NCI-H226 (cell line): Measurements from ENCODE around the gene E2F7.

Experiments used
- DNase-seq: peaks from one replicate; pipeline ENCODE4 v3.0.0-alpha.2; 2015

The E2F7 gene

DNA sequence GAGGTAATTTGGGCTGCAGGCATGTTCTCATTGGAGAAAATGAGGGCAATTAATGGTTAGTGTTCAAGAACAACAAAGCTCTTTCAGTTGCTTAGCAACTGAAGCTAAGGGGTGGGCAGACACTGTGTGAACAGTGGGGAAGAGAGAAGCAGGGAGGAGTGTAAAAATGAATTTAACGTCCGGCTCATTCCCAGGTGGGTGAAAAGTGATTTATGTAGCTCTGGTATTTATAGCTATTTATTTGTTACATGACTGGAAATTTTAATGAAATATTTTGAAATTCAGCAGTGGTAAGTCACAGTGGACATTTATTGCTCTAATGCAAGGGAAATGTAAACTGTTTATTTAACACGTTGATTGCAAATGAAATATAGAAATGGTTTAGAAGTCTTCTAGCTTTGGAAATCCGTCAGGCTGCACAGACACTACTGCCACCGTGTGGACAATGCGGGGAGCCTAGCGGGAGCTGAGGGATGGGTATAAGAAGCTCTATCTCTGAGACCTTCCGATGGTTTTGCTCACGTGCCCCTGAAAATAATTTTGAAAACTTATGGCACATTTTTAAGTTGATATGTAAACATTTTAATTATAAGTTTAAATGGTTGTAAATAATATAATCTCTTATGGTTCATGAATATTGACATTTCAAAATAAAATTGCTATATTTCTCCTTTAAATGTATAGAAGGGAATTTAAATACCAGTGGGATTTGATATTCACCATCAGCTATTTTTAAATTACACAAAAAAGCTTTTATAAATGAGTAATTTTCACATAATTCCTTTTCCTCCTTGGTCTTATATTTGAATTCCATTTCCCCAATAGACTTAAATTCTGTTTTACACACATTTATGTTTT is 54.4 kb downstream of the E2F7 start:
- DNase-seq = peak; percentile 59

DNA sequence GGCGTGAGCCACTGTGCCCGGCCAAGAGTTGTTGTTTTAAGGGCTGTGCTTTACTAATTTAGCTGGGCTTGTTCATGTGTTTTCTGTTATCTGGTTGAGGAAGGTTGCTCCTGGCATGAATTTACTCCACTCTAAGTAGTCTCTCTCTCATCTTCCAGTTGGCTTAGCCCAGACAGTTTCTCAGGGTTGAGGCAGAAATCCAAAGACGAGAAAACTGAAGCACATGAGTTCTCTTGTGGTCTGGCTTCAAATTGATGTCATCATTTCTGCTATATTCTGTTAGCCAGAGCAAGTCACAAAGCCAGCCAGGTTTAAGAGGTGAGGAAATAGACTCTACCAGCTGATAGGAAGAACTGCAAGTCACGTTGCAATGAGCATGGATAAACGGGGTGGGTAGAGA is 57.9 kb downstream of the E2F7 start:
- no peak for DNase-seq

DNA sequence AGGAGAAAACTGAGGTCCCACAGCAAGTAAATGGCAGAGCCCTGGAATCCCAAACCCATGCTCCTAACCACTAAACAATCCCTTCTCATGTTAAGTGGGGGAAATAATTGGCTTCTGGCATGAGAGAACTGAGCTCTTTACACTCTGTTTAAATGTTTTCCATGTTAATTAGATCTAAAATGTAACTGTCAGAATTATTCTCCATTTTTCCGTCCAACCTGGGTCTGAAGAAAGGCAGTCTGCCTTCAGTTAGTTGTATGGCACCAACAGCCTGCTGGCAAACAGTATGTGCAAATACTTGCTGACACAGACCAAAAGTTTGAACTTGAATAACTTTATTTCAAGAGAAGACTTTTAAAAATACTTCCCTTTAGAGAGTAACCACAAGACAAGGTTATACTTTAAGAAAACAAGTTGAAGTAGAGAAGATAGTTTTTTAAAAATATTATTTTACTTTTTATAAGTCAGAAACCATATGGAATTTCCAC is 59.7 kb downstream of the E2F7 start:
- DNase-seq = no peak

DNA sequence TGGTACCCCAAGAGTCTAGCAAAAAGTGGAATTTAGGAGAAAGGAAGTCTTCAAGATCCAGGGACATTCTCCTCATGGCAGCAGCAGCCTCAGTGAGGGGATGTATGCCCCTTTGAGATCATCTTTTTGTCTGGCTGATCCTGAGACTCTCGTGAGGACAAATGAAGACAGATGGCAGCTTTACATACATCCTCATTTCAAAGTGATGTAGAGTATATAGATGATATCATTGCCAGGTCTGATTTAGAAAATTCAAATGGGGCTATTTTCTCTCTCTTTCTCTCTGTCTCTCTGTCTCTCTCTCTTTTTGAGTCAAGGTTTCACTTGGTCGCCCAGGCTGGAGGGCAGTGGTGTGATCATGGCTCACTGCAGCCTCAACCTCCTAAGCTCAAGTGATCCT is 61.5 kb downstream of the E2F7 start:
- DNase-seq = no peak

DNA sequence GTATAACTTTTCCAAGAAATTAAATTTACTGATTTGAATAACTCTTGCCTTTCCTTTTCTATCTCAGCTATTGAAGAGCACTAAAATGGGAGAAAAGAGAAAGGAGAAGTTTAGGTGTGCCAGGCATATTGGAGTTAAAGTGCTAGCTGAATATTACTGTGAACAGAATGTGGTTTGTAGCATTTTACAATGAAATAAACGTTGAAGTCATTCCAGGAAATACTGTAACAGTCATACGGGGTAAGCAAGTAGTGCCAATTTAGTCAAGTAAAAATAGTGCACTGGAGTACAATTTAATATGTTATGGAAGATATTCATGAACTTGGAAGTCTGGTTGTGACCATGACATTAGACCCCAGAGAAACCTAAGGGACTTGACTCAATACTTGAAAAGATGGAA is 62.1 kb downstream of the E2F7 start:
- no peak for DNase-seq

DNA sequence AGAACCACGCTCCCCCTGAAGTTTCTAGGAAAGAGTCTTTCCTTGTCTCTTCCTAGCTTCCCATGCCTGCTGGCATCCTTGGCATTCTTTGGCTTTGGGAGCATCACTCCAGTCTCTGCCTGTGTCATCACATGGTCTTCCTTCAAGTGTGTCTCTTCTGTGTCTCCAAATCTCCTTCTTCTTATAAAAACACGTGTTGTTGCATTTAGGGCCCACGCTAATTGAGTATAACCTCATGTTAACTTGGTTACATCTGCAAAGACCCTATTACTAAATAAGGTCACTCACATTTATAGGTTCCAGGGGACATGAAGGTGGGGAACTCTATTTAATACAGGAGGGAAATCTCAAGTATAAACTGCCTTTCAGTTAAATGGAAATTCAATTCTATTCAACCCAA is 63.0 kb downstream of the E2F7 start:
- DNase-seq = no peak

DNA sequence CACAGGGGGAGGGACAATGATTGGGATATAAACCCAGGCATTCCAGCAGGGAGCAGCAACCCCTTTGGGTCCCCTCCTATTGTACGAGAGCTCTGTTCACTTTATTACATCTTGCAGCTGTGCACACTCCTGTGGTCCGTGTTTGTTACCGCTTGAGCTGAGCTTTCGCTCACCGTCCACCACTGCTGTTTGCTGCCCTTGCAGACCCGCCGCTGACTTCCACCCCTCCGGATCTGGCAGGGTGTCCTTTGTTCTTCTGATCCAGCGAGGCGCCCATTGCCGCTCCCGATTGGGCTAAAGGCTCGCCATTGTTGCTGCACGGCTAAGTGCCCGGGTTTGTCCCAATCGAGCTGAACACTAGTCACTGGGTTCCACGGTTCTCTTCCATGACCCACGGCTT is 64.1 kb downstream of the E2F7 start:
- DNase-seq = no peak

DNA sequence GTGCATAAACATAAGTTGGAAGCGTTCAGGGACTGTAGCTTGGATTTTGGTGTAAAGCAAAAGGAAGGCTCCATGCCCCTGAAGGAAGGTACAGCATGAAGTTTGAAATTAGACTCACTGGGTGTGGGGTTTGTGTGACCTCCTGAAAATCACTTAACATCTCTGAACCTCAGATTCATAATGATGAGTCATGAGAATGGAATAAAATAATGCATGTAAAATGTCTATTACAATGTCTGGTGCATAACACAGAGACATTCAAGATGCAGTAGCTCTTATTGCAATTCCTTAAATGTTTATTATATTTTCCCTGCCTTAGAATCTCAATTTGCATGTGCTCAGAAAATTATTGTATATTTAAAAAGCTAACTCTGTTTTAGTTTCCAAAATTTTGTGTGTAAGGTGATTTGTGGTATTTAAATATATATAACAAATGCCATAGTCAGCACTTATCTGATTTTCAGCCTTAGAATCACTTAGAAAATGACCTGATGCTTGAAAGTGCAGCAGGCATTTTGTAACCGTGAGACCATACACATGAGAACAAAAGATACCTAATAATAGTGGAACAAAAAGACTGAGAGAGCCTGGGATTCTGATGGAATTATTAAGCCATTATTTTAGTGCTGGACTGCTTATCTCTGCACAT is 66.3 kb downstream of the E2F7 start:
- no peak for DNase-seq

DNA sequence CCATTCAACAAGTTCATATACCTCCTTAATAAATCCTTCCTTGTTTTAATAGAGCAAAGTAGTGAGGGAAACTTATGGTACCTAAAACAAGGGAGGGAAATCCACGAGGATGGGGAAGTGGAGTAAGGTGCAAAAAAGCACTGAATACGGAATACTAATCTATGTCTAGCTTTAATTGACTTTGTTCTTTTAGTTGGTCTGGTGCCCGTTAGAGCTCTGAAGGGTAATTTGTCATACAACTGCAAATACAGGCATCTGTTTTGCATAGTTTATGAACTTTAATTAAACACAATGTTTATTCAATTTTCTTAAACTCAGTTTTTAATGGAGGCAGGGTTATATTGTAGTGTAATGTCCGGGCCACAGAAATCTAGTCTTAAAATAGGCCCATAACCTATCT is 67.0 kb downstream of the E2F7 start:
- no peak for DNase-seq

DNA sequence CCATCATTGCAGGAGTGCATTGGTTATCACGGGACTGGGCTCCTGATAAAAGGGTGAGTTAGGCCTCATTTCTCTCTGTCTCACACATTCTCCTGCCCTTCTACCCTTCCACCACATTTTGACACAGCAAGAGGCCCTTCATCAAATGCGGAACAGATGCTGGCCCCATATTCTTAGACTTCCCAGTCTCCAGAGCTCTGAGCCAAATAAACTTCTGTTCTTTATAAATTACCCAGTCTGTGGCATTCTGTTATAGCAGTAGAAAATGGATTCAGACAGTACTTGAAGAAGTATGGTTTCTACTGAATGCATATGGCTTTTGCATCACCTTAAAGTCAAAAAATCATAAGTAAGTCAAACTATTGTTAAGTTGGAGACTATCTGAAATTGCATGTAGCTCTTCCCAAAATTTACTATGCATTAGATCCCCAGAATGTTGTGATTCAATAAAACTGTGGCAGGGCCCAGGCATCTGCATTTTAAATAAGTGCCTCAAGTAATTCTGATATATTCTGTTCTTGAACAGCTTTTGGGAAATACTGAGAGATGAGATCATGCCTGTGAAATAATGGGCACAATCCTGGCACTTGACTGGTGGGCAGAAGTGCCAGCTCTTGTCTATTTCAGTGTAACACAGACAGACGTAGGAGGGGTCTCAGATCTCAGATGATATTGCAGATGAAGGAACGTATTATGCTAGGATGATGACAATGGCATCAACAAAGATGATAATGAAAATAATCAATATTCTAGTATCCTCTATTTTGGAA is 68.2 kb downstream of the E2F7 start:
- DNase-seq = no peak

DNA sequence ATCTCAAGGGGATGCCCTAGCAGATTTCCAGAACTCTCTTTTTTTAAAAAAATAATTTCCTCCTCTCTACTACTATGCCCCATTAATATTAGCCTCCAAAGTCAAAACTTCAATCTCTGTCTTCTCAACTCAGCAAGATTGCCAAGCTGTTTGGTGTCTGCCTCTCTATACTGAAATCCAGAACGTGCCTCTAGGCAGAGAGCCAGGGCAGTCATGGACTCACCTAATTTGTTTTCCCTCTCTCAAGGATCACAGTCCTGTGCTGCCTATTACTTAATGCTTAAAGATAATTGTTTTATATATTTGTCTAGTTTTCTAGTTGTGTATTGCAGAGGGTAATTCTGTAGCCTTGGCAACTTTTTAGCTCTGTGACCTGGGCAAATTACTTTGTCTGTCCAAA is 74.7 kb downstream of the E2F7 start:
- no peak for DNase-seq

DNA sequence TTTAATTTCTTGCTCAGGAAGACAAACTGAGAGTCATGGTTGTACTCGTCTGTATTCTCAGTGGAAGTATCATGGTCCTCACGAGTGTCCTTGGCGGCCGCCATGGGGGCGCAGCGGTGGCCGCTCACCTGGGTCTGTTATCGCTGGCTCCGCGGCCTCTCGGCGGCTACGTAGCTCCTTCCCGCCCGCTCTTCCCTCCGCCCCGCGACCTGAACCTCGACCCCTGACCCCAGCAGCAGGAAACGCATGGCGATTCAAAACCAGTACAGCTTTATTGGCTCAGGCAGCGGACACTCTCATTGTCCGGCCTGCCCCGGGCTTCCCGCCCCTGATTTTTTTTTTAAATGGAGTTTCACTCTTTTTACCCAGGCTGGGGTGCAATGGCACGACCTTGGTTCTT is 80.8 kb downstream of the E2F7 start:
- DNase-seq = no peak

DNA sequence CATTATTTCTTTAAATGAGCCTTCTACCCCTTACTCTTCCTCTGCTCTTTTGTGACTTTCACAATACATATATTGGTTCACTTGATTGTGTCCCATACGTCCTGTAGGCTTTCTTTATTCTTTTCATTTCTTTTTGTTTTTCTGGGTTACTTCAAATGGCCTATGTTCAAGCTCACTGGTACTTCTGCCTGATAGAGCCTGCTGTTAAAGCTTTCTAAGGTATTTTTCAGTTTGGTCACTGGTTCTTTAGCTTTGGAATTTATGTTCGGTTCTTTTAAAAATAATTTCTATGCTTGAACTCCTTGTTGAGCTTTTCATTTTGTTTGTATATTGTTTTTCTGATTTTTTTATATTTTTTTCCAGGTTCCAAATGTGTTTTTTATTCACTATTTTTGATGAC is 81.9 kb downstream of the E2F7 start:
- DNase-seq = no peak

DNA sequence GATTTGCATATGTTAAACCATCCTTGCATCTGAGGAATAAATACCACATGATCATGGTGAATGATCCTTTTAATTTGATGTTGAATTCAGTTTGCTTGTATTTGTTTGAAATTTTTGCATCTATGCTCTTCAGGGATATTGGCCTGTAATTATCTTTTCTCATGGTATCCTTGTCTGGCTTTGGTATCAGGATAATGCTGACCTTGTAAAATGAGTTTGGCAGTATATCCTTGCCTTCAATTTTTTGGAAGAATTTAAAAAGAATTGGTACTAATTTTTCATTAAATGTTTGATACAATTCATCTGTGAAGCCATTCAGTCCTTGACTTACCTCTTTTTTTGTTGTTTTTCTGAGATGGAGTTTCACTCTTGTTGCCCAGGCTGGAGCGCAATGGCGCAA is 85.2 kb downstream of the E2F7 start:
- no peak for DNase-seq

DNA sequence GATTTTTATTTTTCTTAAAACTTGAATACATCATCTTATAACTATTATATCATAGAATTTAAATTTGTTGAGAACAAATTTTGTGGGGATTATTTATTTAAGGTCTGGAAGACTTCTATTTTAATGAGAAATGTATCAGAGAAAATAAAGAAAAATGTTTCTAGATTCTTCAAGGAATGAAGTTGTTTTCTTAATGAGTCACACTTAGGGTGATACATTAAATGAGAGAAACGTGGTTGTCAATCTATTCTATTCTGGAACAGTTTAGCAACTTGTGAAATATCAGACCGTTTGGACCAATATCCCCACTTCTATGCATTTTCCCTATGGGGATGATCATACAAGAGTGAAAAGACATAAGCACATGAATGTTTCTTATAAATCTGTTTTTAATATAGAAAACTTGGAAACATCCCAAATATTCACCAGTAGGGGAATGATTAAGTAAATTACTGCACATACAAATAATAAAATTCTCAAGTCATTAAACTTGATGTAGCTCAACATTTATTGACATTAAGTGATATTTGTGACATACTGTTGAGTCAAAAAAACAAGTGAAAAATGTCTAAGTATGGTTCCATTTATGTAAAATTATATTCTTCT is 88.5 kb downstream of the E2F7 start:
- no peak for DNase-seq
